ENCODE measurements around the gene HOMER2. TPM values are rescaled to one million over a fixed set of nuclear protein-coding genes. Genes with fewer than 3 reads are reported as not detected.

HOMER2 gene
- total and polyA plus RNA-seq, 2 experiments from 2014 or later: 5.9 to 14.5 TPM

GRCh38 chr15:82810890-82811426 is 141.6 kb downstream of the HOMER2 start:
- DNase-seq (ENCODE audit: low spot score): no peak
- H3K4me3 ChIP-seq: peak overlapping the region; percentile 59
- no peaks in the 10 kb centered on the region for H3K27me3 ChIP-seq
- peak overlapping the region; percentile 64 for H2AFZ ChIP-seq
- H3K79me2 ChIP-seq: peaks cover 49% of the 10 kb centered on the region
- WGBS (ENCODE audit: low lambda C conversion rate, missing lambda C conversion rate): 19% methylated on average over 6 of the region's 6 CpGs
- H4K20me1 ChIP-seq (ENCODE audit: insufficient read depth, poor library complexity, severe bottlenecking): peaks cover 25% of the 10 kb centered on the region
- TF ChIP-seq EZH2phosphoT487 (IDR thresholded peaks at IDR 0.05; ENCODE audit: low read depth, severe bottlenecking, unreplicated experiment) (no peak), CTCF (IDR thresholded peaks at IDR 0.05; ENCODE audit: poor library complexity) (no peak), EZH2 (IDR thresholded peaks at IDR 0.05; ENCODE audit: borderline replicate concordance) (no peak)
- peaks cover 8% of the 10 kb centered on the region for H3K4me1 ChIP-seq (ENCODE audit: insufficient read depth)
- no peaks in the 10 kb centered on the region for H3K9me3 ChIP-seq (ENCODE audit: low read depth)
- no peaks in the 10 kb centered on the region for H3K9me2 ChIP-seq (replicated peaks; ENCODE audit: insufficient read depth)
- H3K36me3 ChIP-seq (replicated peaks; ENCODE audit: insufficient read depth, low read depth): no peaks in the 10 kb centered on the region
- H3K4me2 ChIP-seq: peak overlapping the region; percentile 75
- peak overlapping the region; percentile 99 for H3K27ac ChIP-seq

GRCh38 chr15:82810061-82810889 is 142.2 kb downstream of the HOMER2 start:
- no peaks in the 10 kb centered on the region for H3K9me2 ChIP-seq (replicated peaks; ENCODE audit: insufficient read depth)
- H3K4me2 ChIP-seq: peak overlapping the region; percentile 75
- H3K36me3 ChIP-seq (replicated peaks; ENCODE audit: insufficient read depth, low read depth): no peaks in the 10 kb centered on the region
- peak overlapping the region; percentile 99 for H3K27ac ChIP-seq
- peaks cover 43% of the 10 kb centered on the region for H3K79me2 ChIP-seq
- TF ChIP-seq EZH2phosphoT487 (IDR thresholded peaks at IDR 0.05; ENCODE audit: low read depth, severe bottlenecking, unreplicated experiment) (no peak), EZH2 (IDR thresholded peaks at IDR 0.05; ENCODE audit: borderline replicate concordance) (no peak), CTCF (IDR thresholded peaks at IDR 0.05; ENCODE audit: poor library complexity) (no peak)
- H3K4me1 ChIP-seq (ENCODE audit: insufficient read depth): peaks cover 8% of the 10 kb centered on the region
- peak overlapping the region; percentile 59 for H3K4me3 ChIP-seq
- H3K9me3 ChIP-seq (ENCODE audit: low read depth): no peaks in the 10 kb centered on the region
- DNase-seq (ENCODE audit: low spot score): peak; percentile 82
- no peaks in the 10 kb centered on the region for H3K27me3 ChIP-seq
- H4K20me1 ChIP-seq (ENCODE audit: insufficient read depth, poor library complexity, severe bottlenecking): peaks cover 23% of the 10 kb centered on the region
- H2AFZ ChIP-seq: peak overlapping the region; percentile 64
- under 1% methylated on average over 49 of the region's 81 CpGs for WGBS (ENCODE audit: low lambda C conversion rate, missing lambda C conversion rate)

GRCh38 chr15:82809308-82810060 is 143.0 kb downstream of the HOMER2 start, which contains the start of gene WHAMM:
Gene WHAMM, plus strand, starts transcription at chr15:82809628. Its CDS starts 99 bp downstream, at chr15:82809727.
- Histone ChIP-seq H3K4me2 (peak within 1 kb of the TSS; percentile 75), H3K27ac (peak within 1 kb of the TSS; percentile 99), H3K9me2 (replicated peaks; ENCODE audit: insufficient read depth) (no peaks in the 10 kb centered on the region), H3K79me2 (peaks cover 40% of the 10 kb centered on the region), H3K4me1 (ENCODE audit: insufficient read depth) (peaks cover 8% of the 10 kb centered on the region), H3K4me3 (peak within 1 kb of the TSS; percentile 59), H2AFZ (peak within 1 kb of the TSS; percentile 64), H3K36me3 (replicated peaks; ENCODE audit: insufficient read depth, low read depth) (no peaks in the 10 kb centered on the region), H3K27me3 (no peaks in the 10 kb centered on the region), H3K9me3 (ENCODE audit: low read depth) (no peaks in the 10 kb centered on the region), H4K20me1 (ENCODE audit: insufficient read depth, poor library complexity, severe bottlenecking) (peaks cover 23% of the 10 kb centered on the region)
- peak; percentile 99 for DNase-seq (ENCODE audit: low spot score)
- TF ChIP-seq EZH2 (IDR thresholded peaks at IDR 0.05; ENCODE audit: borderline replicate concordance) (no peak), CTCF (IDR thresholded peaks at IDR 0.05; ENCODE audit: poor library complexity) (peak; percentile 23)
- whole genome bisulfite sequencing (ENCODE audit: low lambda C conversion rate, missing lambda C conversion rate): 1% methylated on average over 29 of the region's 67 CpGs

Data from hepatocyte (in vitro differentiated cells).